SH-SY5Y (cell line): ENCODE data around the gene SFTA2.

Experiments
- GATA2 ChIP-seq: IDR thresholded peaks from 2 replicates; pipeline ENCODE4 v1.6.1; 2011; ENCODE audit warnings: mild to moderate bottlenecking, low read depth, low read length
- GATA3 ChIP-seq: IDR thresholded peaks from 2 replicates; pipeline ENCODE4 v1.6.1; 2011; ENCODE audit warnings: low read depth, mild to moderate bottlenecking, low read length, moderate library complexity

DNA sequence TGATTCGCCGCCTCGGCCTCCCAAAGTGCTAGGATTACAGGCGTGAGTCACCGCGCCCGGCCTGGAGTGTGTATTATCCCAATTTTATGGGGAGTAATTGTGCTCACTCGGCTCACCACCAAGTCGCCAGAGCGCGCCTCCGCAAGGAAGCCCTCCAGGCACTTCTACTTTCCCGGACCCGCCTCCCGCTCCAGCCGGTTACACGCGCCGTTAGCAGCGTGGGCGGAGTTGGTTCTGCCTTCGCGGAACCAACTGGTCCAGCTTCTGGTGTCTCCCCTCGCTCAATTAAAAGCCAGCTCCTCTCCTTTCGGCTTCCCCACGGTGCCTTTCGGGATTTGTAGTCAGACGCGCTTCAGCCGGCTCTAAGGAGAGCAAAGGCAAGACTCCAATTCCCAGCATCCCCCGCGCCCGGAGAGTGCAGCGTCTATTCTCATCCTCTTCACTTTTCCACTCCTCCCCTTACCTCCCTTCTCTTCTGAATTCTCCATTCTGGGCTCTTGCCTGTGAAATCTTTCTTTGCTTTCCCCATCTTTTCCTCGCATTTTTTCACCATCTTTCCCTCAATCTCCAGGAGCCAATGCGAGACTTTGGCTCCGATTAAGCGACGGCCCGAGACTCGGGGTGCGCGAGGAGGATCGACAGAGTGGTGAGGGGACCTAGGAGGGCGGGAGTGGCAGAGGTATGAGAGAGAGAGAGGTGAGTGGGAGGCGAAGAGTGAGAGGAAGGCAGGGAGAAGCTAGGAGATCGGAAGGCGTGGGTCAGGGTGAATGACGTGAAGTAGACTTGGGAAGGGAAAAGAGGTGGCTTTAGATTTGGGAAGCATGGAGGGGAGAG is 24.0 kb downstream of the SFTA2 start, which contains the start of gene GTF2H4:
- no peak; the same call in 1 of the 2 replicates for TF ChIP-seq GATA2
- no peak for TF ChIP-seq GATA3
